D721Med (cell line): ENCODE data around the gene MRFAP1.

ENCODE experiments used
- DNase-seq: peaks from one replicate; pipeline ENCODE4 v3.0.0; 2011; ENCODE audit warnings: low spot score; ENCODE audit not compliant: insufficient read length
- FAIRE-seq: peaks from 2 replicates; lab custom pipeline; 2011; peaks lifted over from hg19 to GRCh38; lab: Jason Lieb, UNC
- CTCF ChIP-seq: IDR thresholded peaks from 2 replicates; pipeline ENCODE4 v1.5.1; 2012; ENCODE audit warnings: mild to moderate bottlenecking, control low read depth; ENCODE audit not compliant: insufficient read depth; ENCODE audit errors: missing control alignments

The MRFAP1 gene

GRCh38 chr4:6610856-6611430, 29.5 kb upstream of the MRFAP1 start:
- FAIRE-seq (no peak), DNase-seq (no peak)
- no peak for TF ChIP-seq CTCF

- no peak for TF ChIP-seq CTCF
- FAIRE-seq (no peak), DNase-seq (no peak)
Observed at GRCh38 chr4:6612961-6613675, 27.4 kb upstream of the MRFAP1 start.

GRCh38 chr4:6613676-6614651, 26.5 kb upstream of the MRFAP1 start:
- TF ChIP-seq CTCF: no peak
- no peak for FAIRE-seq

GRCh38 chr4:6614701-6615230, 25.7 kb upstream of the MRFAP1 start:
- DNase-seq (no peak), FAIRE-seq (no peak)
- no peak for TF ChIP-seq CTCF

More at GRCh38 chr4:6613676-6614651, 26.5 kb upstream of the MRFAP1 start:
- DNase-seq: no peak

- no peak for TF ChIP-seq CTCF
- DNase-seq (no peak), FAIRE-seq (no peak)
Observed at GRCh38 chr4:6616087-6616995, 24.1 kb upstream of the MRFAP1 start.

- DNase-seq (no peak), FAIRE-seq (no peak)
- TF ChIP-seq CTCF: no peak
Observed at GRCh38 chr4:6617246-6617645, 23.2 kb upstream of the MRFAP1 start.
